NCI-H1930 (cell line): ENCODE measurements around the gene THEMIS.
"Not testable (repeated sequence)": the region's sequence is repeated elsewhere in the genome, so short reads cannot be mapped to it uniquely, and the experiment has no call there.

ENCODE experiments used
- DNase-seq, 2 experiments: peaks; one replicate each; lab custom pipeline; 2025; lab: John Stamatoyannopoulos, UW

Gene THEMIS

DNA sequence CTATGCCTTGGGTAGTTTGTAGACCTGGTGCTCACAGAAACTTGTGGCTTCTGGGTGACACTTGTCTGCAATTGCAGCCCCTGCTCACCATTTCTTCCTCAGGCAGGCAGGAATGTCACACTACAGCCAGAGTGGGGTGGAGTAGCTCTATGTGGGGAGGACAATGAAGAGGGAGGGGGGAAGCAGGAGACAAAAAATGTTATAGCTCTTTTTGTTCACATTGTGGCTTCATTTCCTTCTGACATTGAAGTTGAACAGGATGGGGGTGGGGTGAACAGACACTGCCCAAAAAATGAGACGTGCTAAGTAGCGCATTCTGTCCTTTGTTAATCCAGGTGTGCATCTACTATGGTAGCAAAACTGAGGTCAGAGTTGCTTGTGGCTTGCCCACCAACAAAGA, at the start of gene THEMIS:
TSS of gene THEMIS (minus strand) at position 124 of the 400 bp plus-strand sequence. CDS start 126 bp downstream, outside the sequence.
- DNase-seq, result no peak

DNA sequence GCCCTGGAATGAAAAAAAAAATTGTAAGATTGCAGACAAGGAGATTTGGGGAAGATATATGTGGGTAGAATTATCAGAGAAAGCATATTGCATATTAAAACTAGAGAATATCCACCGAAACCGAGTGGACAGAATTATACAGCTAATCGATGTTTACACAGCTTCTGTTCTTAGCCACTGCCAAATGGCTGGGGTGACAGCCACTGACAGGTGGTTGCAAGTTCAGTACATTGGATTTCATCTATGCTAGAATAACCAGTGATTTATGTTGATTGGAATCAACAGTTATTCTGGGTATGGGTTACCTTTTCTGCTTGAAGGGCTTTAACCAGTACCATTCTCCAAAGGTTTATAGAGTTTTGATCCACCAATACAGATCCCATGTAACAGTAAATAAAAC, 48.4 kb upstream of the THEMIS start:
- DNase-seq, result no peak

- no peak for DNase-seq
Observed at GRCh38 chr6:127946388-127946787, 45.5 kb upstream of the THEMIS start.

GRCh38 chr6:127945434-127946097, 44.7 kb upstream of the THEMIS start:
- DNase-seq, result no peak

DNA sequence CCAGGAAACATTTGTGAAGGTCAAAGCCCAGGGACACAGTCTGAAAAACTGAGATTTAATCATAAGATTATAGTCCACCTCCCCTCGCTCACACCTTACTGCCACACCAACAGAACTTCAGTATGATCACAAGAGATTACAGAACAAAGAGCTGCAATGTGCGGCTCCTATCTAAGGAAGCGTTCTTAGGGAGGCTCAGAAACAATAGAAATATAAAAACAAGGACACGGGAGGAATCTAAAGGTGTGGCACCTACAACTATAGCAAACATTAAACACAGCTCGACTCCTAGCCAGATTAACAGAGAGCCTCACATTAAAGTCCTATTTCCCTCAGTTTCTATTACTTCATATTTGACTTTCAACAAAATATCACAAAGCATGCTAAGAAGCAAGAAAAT, 40.4 kb upstream of the THEMIS start:
- DNase-seq, result no peak

- DNase-seq, result no peak
Observed at GRCh38 chr6:127939442-127940066, 38.7 kb upstream of the THEMIS start.

GRCh38 chr6:127938701-127939100, 37.8 kb upstream of the THEMIS start:
- DNase-seq, result no peak

- no peak for DNase-seq
Observed at GRCh38 chr6:127937747-127938146, 36.9 kb upstream of the THEMIS start.

DNA sequence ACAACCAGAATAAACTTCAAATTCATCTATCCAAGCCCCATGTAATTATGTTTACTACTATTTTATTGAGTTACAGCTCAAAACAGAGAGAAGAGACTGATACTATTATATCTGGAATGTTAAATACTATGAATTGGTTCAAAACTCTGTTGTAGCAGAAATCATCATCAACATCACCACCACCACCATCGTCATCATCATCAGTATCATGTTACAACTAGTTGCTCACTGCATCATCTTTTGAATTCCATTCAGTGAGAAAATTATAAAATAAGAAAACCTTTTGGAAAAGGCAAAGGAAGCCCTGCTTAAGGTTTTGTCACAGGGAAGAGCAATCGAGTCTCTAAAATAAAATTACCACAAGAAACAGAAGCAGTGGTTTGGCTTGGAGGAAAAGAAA, 36.2 kb upstream of the THEMIS start:
- no peak for DNase-seq

GRCh38 chr6:127934956-127935355, 34.1 kb upstream of the THEMIS start:
- no peak for DNase-seq

GRCh38 chr6:127933852-127934840, 33.3 kb upstream of the THEMIS start:
- no peak for DNase-seq

DNA sequence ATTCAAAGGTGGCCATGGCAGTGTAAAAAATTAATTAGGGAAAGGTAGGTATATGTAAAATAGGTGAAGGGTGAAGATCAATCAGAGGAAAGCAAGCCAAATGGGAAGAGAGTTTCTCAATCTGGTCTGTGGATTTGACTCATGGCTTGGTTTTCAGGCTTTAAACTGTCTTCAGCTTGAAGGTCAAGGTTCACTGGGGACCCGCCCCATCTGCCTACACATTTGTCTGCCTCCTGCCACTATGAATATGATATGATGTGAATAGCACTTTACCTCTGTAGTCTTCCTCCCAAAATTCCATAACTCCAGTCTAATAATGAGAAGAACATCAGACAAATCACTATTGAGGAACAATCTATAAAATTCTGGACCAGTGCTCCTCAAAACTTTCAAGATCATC, 32.3 kb upstream of the THEMIS start:
- no peak for DNase-seq

DNA sequence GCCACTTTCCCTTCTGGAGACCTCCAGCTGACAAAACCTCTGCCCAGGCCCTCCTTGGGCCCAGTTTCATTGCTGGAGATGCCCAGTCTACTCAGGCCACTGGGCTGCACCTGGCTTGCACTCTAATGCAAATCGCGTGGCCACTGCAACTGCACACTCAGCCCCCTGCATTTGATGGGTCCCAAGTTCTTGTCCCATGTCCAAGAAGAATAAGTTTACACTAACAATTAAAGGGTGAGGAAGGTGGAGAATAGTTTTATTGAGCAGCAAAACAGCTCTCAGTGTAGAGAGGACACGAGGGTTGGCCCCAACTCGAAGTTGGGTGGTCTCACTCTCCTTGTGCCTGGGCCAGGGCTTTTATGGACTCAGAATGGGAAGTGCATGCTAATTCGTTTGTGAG, 31.9 kb upstream of the THEMIS start:
- no peak for DNase-seq

- not testable (repeated sequence) for DNase-seq
Observed at GRCh38 chr6:127926441-127926840, 25.6 kb upstream of the THEMIS start.

DNA sequence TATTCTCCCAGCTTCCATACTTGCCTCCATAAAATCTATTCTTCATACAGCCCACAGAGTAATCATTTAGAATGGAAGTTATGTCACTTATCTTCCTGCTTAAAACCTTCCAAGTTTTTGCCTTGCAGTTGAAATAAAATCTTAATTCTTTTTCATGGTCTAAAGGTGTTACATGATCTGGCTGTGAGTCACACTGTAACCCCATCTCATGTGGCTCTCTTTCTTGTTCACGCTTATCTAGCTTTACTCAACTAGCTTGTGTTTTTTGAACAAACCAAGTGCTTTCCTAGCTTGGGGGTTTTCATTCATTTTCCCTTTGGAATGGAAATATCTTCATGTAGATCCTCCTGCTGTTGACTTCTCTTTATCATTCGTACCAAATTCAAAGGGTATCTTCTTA, 23.6 kb upstream of the THEMIS start:
- DNase-seq, result no peak

DNA sequence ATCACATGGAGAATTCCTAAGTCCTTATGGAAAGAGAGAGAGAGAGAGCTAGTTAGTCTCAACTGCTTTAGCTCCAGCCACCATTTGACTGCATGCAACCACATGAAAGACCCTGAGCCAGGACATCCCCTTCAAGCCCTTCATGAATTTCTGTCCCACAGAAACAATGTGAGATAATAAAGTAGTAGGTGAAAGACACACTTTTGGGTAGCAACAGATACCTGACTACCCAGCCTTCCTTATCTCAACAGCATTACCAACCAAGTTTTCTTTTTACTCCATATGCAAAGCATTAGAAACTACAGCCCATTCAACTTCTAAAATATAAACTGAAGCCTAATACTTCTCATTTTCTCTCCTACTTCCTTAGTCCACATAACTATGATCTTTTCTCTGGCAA, 23.2 kb upstream of the THEMIS start:
- no peak for DNase-seq

DNA sequence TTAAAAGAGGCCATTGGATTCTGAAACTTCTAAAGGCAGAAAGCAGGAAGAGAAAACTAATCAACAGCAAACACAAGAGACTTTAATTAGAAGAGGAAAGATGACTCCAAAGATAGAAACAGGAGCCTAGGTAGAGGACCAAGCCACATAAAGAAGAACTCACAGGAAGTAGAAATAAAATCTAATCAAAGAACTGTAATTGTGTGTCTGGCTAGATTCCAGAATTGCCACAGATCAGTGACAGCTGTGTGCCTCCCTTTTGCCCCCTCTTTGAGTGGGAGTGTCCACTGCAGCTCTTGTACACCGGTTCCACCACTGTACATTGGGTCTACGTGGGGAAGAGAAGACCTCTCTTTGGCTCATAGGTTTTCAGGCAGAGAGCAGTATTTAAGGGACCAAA, 22.3 kb upstream of the THEMIS start:
- DNase-seq, result no peak

- no peak for DNase-seq
Observed at GRCh38 chr6:127921982-127922381, 21.1 kb upstream of the THEMIS start.

GRCh38 chr6:127920804-127921203, 19.9 kb upstream of the THEMIS start:
- DNase-seq, result no peak

DNA sequence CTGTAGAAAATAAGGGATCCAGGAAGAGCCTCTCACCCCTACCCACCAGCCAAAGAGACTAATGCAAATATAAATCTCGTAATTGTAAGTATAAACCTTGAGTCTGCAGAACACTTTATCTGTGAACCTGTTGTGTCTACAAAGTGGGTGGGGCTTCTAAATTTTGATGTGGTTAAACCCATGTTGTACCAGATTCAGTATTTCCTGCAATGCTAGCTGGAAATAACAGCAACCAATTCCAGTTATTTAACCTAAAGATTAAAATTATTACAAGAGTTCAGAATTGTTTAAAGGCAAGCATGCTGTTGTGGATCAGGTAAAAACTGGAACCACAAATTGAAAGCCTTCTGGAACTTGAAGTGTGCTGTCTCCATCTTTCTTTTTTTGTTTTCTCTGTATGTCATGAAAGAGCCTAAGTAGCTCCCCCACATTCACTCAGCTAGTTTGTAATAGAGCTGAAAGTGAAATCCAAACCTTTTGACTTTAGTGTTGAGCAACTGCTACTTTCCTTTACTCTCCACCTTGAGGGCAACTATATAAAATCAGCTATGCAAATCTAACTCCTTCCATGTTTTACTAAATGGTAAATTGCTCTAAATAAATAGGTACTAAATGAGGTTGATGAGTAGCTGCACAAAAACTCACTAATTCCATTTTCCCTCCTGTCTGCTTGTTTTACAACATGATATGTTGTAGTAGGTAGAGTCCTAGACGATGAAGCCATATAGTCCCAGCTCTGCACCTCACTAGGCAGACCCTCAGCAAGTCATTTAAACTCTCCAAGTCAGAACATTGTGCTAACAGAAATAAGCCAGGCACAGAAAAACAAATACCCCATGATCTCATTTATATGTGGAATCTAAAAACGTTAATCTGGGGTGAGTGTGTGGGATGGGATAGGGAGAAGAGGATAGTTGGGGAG, 17.9 kb upstream of the THEMIS start:
- no peak for DNase-seq

- DNase-seq, result no peak
Observed at GRCh38 chr6:127917766-127918165, 16.9 kb upstream of the THEMIS start.

GRCh38 chr6:127914240-127914639, 13.4 kb upstream of the THEMIS start:
- DNase-seq, result no peak
